Muscle layer of duodenum (tissue), 2 donors: ENCODE results near the gene PKN2.
A peak's percentile ranks its signal among the peaks of the same experiment; 100 is the strongest.

ENCODE experiments used
- H3K27ac ChIP-seq: one replicate; pipeline ENCODE4 v1.7.0; 2013; ENCODE audit warnings: mild to moderate bottlenecking, low read length
- H3K27me3 ChIP-seq: one replicate; pipeline ENCODE4 v1.7.0; 2013; ENCODE audit warnings: low read depth, mild to moderate bottlenecking, control low read depth, low read length
- H3K36me3 ChIP-seq, 2 donors: one replicate each; pipeline ENCODE4 v1.7.0; 2013; ENCODE audit warnings: low read length in 2 of 2, control low read depth in 1 of 2, mild to moderate bottlenecking in 1 of 2; ENCODE audit not compliant: insufficient read depth in 2 of 2, control insufficient read depth in 1 of 2
- H3K4me1 ChIP-seq, 2 donors: one replicate each; pipeline ENCODE4 v1.7.0; 2013; ENCODE audit warnings: low read length in 2 of 2, mild to moderate bottlenecking in 2 of 2, control low read depth in 1 of 2, moderate library complexity in 1 of 2; ENCODE audit not compliant: insufficient read depth in 2 of 2, control insufficient read depth in 1 of 2
- H3K4me3 ChIP-seq, 2 donors: one replicate each; pipeline ENCODE4 v1.7.0; 2013; ENCODE audit warnings: low read length in 2 of 2, low read depth in 1 of 2, mild to moderate bottlenecking in 1 of 2
- H3K9me3 ChIP-seq, 2 donors: one replicate each; pipeline ENCODE4 v1.7.0; 2013; ENCODE audit warnings: low read length in 2 of 2, control low read depth in 1 of 2, mild to moderate bottlenecking in 1 of 2; ENCODE audit not compliant: control insufficient read depth in 1 of 2
- donor health status: healthy.

PKN2 gene

DNA sequence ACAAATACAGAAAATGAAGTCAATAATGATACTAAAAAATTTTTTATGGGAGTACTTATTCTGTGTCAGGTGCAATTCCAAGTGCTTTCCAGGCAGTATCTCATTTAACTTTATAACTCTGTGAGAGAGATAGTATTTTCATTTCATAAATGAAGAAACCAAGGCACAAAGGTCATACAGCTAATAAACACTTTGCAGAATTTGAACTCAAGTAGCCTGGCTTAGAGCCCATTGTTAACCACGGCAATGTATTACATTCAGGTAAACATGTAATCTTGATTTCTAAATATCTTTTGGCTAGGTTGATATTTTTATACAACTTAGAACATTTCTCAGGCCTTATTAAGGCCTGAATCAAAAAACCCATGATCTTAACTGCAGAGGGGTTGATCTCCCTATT lies 28.9 kb upstream of the PKN2 start:
- H3K4me3 ChIP-seq = no peak overlapping the region
- H3K27ac ChIP-seq = no peak overlapping the region
- H3K36me3 ChIP-seq = no peaks in the 10 kb centered on the region
- no peaks in the 10 kb centered on the region for H3K27me3 ChIP-seq
- no peaks in the 10 kb centered on the region for H3K9me3 ChIP-seq
- H3K4me1 ChIP-seq = no peaks in the 10 kb centered on the region

DNA sequence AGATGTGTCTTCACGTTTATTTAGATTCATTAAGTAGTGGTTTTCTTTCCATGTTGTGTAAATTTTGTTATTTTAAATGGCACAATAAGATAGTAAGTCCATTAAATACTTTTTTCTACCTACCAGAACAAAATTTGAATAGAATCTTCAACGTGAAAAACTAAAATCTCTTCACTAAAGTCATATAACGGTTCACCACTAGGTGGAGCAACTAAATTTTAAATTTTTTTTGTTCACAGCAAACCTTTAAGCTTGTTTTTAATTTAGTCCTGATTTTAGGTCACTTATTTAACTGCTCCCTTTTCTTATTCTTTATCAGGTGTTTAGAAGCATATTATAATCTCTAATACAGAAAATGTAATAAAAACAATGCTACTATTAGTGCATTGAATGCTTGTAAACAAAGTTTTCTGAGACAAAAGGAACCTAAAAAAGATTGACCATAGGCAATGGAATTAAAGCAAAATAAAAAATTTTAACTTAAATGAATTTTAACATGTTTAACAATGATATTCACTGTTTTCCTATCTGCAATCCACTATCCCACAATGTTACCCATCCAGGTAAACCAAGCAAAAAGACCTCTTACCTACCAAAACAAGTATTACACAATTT lies 28.3 kb upstream of the PKN2 start:
- no peaks in the 10 kb centered on the region for H3K27me3 ChIP-seq
- H3K36me3 ChIP-seq = no peaks in the 10 kb centered on the region
- H3K4me3 ChIP-seq = no peak overlapping the region
- H3K9me3 ChIP-seq = no peaks in the 10 kb centered on the region
- H3K4me1 ChIP-seq = no peaks in the 10 kb centered on the region
- no peak overlapping the region for H3K27ac ChIP-seq

- no peaks in the 10 kb centered on the region for H3K36me3 ChIP-seq
- no peaks in the 10 kb centered on the region for H3K27me3 ChIP-seq
- H3K27ac ChIP-seq = no peak overlapping the region
- H3K4me1 ChIP-seq = peaks cover 0 to 4% of the 10 kb centered on the region in 2 donors
- H3K9me3 ChIP-seq = no peaks in the 10 kb centered on the region
- no peak overlapping the region for H3K4me3 ChIP-seq
Measured at GRCh38 chr1:88658419-88658818, 25.7 kb upstream of the PKN2 start.

DNA sequence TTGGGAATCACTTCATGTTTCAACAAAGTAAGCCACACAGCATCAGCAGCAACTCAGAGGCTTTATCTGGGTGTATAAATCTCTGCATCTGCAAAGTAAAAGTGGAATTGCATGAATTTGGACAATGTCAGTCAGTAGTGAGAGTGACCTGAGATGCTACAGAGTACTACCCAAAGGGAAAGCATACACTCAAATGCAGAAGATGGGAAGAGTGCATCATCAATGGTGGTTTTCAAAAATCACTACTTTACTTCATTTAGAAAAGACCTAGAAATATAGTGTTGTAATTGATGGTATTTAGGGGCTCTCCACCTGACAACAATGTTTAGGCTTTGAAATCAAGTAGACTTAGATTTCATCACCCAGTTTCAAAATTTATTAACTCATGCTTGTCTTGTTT lies 24.5 kb upstream of the PKN2 start:
- H3K4me3 ChIP-seq = no peak overlapping the region
- no peaks in the 10 kb centered on the region for H3K9me3 ChIP-seq
- no peaks in the 10 kb centered on the region for H3K36me3 ChIP-seq
- no peaks in the 10 kb centered on the region for H3K27me3 ChIP-seq
- H3K27ac ChIP-seq = no peak overlapping the region
- H3K4me1 ChIP-seq = peaks cover 0 to 4% of the 10 kb centered on the region in 2 donors

DNA sequence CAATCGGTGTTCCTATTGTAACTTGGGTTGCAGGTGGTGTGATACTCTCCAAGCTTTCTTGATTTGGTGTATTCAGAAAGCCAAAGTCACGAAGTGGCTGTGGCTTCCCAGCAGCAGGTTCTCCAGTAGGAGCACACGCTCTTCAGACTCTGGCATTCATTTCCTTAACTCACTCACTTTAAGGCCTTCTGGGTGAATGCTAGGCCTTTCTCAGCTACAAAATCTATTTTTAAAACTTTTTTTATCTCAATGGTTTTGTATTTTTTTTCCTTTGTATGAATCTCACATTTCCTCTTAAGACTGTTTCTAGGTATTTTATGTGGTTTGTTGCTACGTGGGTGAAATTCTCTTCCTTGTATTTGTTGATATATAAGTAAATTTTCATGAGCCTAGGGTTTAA lies 22.9 kb upstream of the PKN2 start:
- no peaks in the 10 kb centered on the region for H3K9me3 ChIP-seq
- no peaks in the 10 kb centered on the region for H3K36me3 ChIP-seq
- no peaks in the 10 kb centered on the region for H3K27me3 ChIP-seq
- H3K27ac ChIP-seq = no peak overlapping the region
- H3K4me3 ChIP-seq = peak overlapping the region in 1 of 2 donors; percentile 14
- H3K4me1 ChIP-seq = peaks cover 0 to 4% of the 10 kb centered on the region in 2 donors

DNA sequence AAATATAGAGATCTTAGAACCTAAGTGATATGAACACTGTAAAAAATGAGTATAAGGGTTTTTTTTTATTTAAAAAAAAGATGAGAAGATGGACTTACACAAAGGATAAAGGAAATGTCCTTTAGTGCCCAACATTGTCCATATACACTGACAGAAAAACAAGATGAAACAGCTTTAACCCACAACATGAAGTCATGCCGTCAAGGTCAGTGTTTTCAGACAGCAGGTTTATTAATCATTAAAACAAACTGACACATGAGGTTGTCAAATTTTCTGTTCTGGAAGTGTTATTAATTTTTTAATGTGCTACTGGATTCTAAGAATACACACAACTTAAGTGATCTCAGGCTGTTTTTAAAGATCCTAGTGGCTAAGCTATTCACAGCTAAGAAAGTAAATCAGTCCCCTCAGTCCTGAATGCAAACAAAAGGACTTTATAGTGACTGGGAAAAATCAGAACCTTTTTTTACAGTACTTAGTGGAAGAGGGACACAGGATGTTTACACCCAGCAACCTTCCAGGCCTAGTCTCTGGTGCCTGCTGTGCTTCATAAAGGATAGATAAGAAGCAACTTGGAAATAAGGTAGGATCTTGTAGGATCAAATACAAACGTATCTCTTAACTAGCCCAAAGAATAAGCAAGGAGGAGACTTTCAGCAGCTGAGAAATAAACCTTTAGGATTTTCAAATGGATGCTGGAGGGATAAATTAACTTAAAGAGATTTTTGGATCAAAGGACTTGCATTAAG lies 21.9 kb upstream of the PKN2 start:
- peaks cover 0 to 4% of the 10 kb centered on the region in 2 donors for H3K4me1 ChIP-seq
- H3K9me3 ChIP-seq = no peaks in the 10 kb centered on the region
- H3K27ac ChIP-seq = no peak overlapping the region
- no peaks in the 10 kb centered on the region for H3K36me3 ChIP-seq
- no peak overlapping the region for H3K4me3 ChIP-seq
- no peaks in the 10 kb centered on the region for H3K27me3 ChIP-seq

DNA sequence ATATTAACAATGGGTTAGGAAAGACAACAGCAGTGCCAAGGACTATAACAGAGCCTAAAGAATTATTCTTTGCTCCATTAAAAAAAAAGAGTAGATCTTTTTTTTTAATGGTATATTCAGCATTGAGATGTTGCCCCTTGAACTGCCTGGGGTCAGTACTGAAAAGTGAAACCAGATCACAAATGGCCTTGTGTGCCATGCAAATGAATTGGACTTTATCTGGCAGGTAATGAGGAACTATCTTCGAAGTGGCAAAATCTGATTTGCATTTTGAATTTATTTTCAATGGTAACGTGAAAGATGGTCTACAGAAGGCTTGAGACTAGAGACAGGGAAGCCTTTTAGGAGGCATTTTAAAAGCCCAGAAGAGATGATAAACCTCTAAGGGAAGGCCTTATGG lies 21.4 kb upstream of the PKN2 start:
- Histone ChIP-seq H3K27ac (no peak overlapping the region), H3K9me3 (no peaks in the 10 kb centered on the region), H3K4me1 (peaks cover 0 to 4% of the 10 kb centered on the region in 2 donors), H3K36me3 (no peaks in the 10 kb centered on the region), H3K4me3 (no peak overlapping the region), H3K27me3 (no peaks in the 10 kb centered on the region)

DNA sequence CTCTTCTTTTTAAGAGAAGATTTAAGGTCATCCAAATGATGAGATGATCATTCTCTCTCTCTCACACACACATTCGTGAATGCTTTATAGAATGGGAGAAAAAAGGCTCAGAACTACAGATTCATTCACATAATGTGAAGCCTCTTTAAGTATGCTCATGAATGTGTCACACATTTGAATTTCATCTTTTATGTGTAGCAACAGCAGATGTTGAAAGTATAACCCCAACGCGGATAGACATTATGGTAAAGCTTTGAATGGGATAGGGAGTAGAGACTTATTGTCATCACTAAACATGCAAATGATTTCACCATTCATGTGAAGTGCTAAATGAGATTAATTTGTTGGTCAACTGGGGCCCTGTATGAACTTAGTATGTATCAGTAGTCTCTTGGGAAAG lies 15.7 kb upstream of the PKN2 start:
- no peaks in the 10 kb centered on the region for H3K36me3 ChIP-seq
- H3K9me3 ChIP-seq = no peaks in the 10 kb centered on the region
- H3K27me3 ChIP-seq = no peaks in the 10 kb centered on the region
- H3K27ac ChIP-seq = no peak overlapping the region
- H3K4me3 ChIP-seq = no peak overlapping the region
- H3K4me1 ChIP-seq = no peaks in the 10 kb centered on the region

GRCh38 chr1:88670462-88670861 lies 13.6 kb upstream of the PKN2 start:
- Histone ChIP-seq H3K4me1 (no peaks in the 10 kb centered on the region), H3K27me3 (no peaks in the 10 kb centered on the region), H3K36me3 (no peaks in the 10 kb centered on the region), H3K27ac (no peak overlapping the region), H3K9me3 (no peaks in the 10 kb centered on the region), H3K4me3 (no peak overlapping the region)

DNA sequence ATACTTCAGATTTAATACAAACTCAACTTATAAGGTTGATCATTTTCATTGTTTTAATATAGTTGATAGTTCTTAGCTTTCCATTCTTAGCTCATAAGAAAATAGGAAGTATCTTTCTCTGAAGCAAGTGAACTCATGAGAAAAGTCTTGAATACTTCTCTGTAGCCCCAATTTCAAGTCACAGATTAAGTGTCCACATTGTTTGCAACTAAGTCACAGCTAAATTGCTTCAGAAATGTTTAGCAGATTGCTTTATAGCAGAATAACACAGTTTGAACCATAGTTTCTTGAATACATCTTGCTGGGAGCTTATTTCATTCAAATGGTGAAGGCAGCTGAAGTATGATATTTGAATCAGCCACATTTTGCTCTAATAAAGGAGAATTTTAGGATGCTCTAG lies 10.6 kb upstream of the PKN2 start:
- no peak overlapping the region for H3K27ac ChIP-seq
- H3K4me1 ChIP-seq = no peaks in the 10 kb centered on the region
- no peak overlapping the region for H3K4me3 ChIP-seq
- H3K27me3 ChIP-seq = no peaks in the 10 kb centered on the region
- H3K36me3 ChIP-seq = no peaks in the 10 kb centered on the region
- H3K9me3 ChIP-seq = no peaks in the 10 kb centered on the region

- H3K4me3 ChIP-seq = no peak overlapping the region
- H3K27me3 ChIP-seq = no peaks in the 10 kb centered on the region
- no peak overlapping the region for H3K27ac ChIP-seq
- no peaks in the 10 kb centered on the region for H3K9me3 ChIP-seq
- no peaks in the 10 kb centered on the region for H3K4me1 ChIP-seq
- no peaks in the 10 kb centered on the region for H3K36me3 ChIP-seq
Measured at GRCh38 chr1:88678405-88678804, 5.7 kb upstream of the PKN2 start.

GRCh38 chr1:88680471-88680870 lies 3.6 kb upstream of the PKN2 start:
- Histone ChIP-seq H3K36me3 (no peaks in the 10 kb centered on the region), H3K9me3 (no peaks in the 10 kb centered on the region), H3K27ac (no peak overlapping the region), H3K27me3 (no peaks in the 10 kb centered on the region), H3K4me1 (peaks cover 0 to 3% of the 10 kb centered on the region in 2 donors), H3K4me3 (no peak overlapping the region)
